ENCODE data around the gene TMEM183A.

- TF ChIP-seq CTCF (IDR thresholded peaks at IDR 0.05) (no peak), POLR2AphosphoS5 (IDR thresholded peaks at IDR 0.05) (peak; percentile 49 to 64), POLR2A (IDR thresholded peaks at IDR 0.05; ENCODE audit: low read depth) (no peak)
Observed at GRCh38 chr1:203038217-203038741, 31.1 kb downstream of the TMEM183A start.

All from esophagus muscularis mucosa (tissue), 3 donors.